OCI-LY7 (cell line): ENCODE results near the gene SPSB1. TPM values are rescaled to one million over a fixed set of nuclear protein-coding genes. Genes with fewer than 3 reads are reported as not detected.

Experiments used
- BruUV-seq: library from RNA; stranded (reverse); fragments of 400-500 nt; replicated peaks from 2 replicates; lab custom pipeline; 2021; lab: Mats Ljungman, UMichigan
- CTCF ChIA-PET: fragments of 300-600 bp; sonication (Branson Sonifier 250); formaldehyde crosslinking; loops from one replicate; lab custom pipeline; 2022; ENCODE audit warnings: antibody characterized with exemption; ENCODE audit not compliant: unreplicated experiment; lab: Charles Lee
- POLR2A ChIA-PET: fragments of 300-600 bp; sonication (Branson Sonifier 250); formaldehyde crosslinking; loops from one replicate; lab custom pipeline; 2022; ENCODE audit warnings: antibody characterized with exemption; lab: Charles Lee
- DNase-seq: peaks from one replicate; pipeline ENCODE4 v3.0.0-alpha.2; 2015; ENCODE audit warnings: low spot score
- H2AFZ ChIP-seq: fragments of 200-600 bp; sonication (generic), shearing (Covaris generic); 2 replicates; pipeline ENCODE4 v1.6.1; 2014; ENCODE audit warnings: mild to moderate bottlenecking, antibody characterized with exemption, low read length, moderate library complexity
- H3K27ac ChIP-seq: fragments of 200-600 bp; sonication (generic); 2 replicates; pipeline ENCODE4 v1.5.1; 2014; ENCODE audit warnings: mixed run types, low read depth, mild to moderate bottlenecking, moderate library complexity, low read length, inconsistent platforms; ENCODE audit not compliant: poor library complexity, severe bottlenecking
- H3K36me3 ChIP-seq: fragments of 200-600 bp; sonication (generic); 2 replicates; pipeline ENCODE4 v1.6.1; 2014; ENCODE audit warnings: mild to moderate bottlenecking, antibody characterized with exemption, low read length, moderate library complexity, mixed read lengths; ENCODE audit not compliant: insufficient read depth
- H3K4me1 ChIP-seq: fragments of 200-600 bp; sonication (generic); 2 replicates; pipeline ENCODE4 v1.5.1; 2014; ENCODE audit warnings: mild to moderate bottlenecking, low read length; ENCODE audit not compliant: insufficient read depth, poor library complexity, severe bottlenecking
- H3K4me2 ChIP-seq: fragments of 200-600 bp; sonication (generic); 2 replicates; pipeline ENCODE4 v1.6.1; 2014; ENCODE audit warnings: mild to moderate bottlenecking, low read length
- H3K4me3 ChIP-seq: fragments of 200-600 bp; sonication (generic); 2 replicates; pipeline ENCODE4 v1.5.1; 2014; ENCODE audit warnings: mild to moderate bottlenecking, low read depth, low read length; ENCODE audit not compliant: poor library complexity, severe bottlenecking
- H3K79me2 ChIP-seq: fragments of 200-600 bp; sonication (generic); 2 replicates; pipeline ENCODE4 v1.6.1; 2016; ENCODE audit warnings: low read depth, mild to moderate bottlenecking, low read length, moderate library complexity, mixed read lengths; ENCODE audit not compliant: insufficient read depth
- H3K9me2 ChIP-seq: fragments of 200-600 bp; sonication (generic); 2 replicates; pipeline ENCODE4 v1.6.1; 2016; ENCODE audit warnings: mild to moderate bottlenecking, low read length, mixed read lengths; ENCODE audit not compliant: insufficient read depth
- H3K9me3 ChIP-seq: fragments of 200-600 bp; sonication (generic); 2 replicates; pipeline ENCODE4 v1.6.1; 2014; ENCODE audit warnings: mild to moderate bottlenecking, mixed run types, low read length, mixed read lengths
- H4K20me1 ChIP-seq: fragments of 200-600 bp; sonication (generic); 2 replicates; pipeline ENCODE4 v1.6.1; 2014; ENCODE audit warnings: mild to moderate bottlenecking, antibody characterized with exemption, low read length, moderate library complexity, mixed read lengths; ENCODE audit not compliant: insufficient read depth
- CTCF ChIP-seq: fragments of 200-600 bp; sonication (generic); conservative IDR thresholded peaks from 2 replicates; pipeline ENCODE4 v1.5.1; 2014; ENCODE audit warnings: mild to moderate bottlenecking, antibody characterized with exemption, low read length, moderate library complexity, mixed read lengths
- EZH2phosphoT487 ChIP-seq: fragments of 200-600 bp; sonication (generic); IDR thresholded peaks from 2 replicates; pipeline ENCODE4 v1.6.1; 2018; ENCODE audit warnings: low read depth, borderline replicate concordance, mild to moderate bottlenecking, mixed run types, antibody characterized with exemption, low read length, moderate library complexity, mixed read lengths
- intact Hi-C: fragments of 100-400 bp; cut with micrococcal nuclease; formaldehyde crosslinking; loops from one replicate; pipeline ENCODE4 v1.10.0; 2022; ENCODE audit not compliant: unreplicated experiment
- total RNA-seq, 2 experiments: library from RNA; depleted of rRNA in 1 of 2; stranded (reverse); fragments of >200 nt in 1 of 2; shearing (Covaris generic) in 1 of 2; gene quantifications; 2 replicates each; pipeline ENCODE4 v1.2.3, GENCODE V29; 2014 to 2022

SPSB1 gene
- total RNA-seq, 2 experiments from 2014 or later = 1.2 to 14.0 TPM

DNA sequence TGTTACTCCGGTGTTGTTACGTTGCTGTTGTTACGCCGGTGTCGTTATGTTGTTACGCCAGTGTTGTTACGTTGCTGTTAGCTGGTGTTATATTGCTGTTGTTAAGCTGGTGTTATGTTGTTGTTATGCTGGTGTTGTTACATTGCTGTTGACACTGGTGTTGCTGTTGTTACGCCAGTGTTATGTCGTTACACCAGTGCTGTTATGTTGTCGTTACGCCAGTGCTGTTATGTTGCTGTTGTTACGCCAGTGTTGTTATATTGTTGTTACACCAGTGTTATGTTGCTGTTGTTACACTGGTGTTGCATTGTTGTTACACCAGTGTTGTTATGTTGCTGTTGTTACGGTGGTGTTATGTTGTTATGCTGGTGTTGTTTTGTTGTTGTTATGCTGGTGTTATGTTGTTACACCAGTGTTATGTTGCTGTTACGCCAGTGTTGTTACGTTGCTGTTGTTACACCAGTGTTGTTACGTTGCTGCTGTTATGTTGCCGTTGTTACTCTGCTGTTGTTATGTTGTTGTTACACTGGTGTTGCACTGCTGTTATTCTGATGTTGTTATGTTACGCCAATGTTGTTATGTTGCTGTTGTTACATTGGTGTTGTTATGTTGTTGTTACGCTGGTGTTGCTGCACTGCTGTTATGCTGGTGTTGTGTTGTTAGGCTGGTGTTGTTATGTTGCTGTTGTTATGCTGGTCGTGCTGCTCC lies 32.5 kb upstream of the SPSB1 start:
- POLR2A ChIA-PET = no interaction called here
- Histone ChIP-seq H3K27ac (no peak overlapping the region), H2AFZ (no peak overlapping the region), H3K4me1 (no peaks in the 10 kb centered on the region), H3K4me3 (no peak overlapping the region), H4K20me1 (no peaks in the 10 kb centered on the region), H3K9me2 (no peaks in the 10 kb centered on the region), H3K9me3 (peaks cover 18% of the 10 kb centered on the region), H3K36me3 (no peaks in the 10 kb centered on the region), H3K79me2 (no peaks in the 10 kb centered on the region), H3K4me2 (no peak overlapping the region)
- DNase-seq = no peak
- TF ChIP-seq EZH2phosphoT487 (no peak), CTCF (no peak)
- CTCF ChIA-PET = interaction anchor here (0.6 kb wide), 1 partner anchor 12 kb away, joined by 26 read pairs; no protein-coding TSS in a partner anchor
- BruUV-seq = no TSS peak
- intact Hi-C loops = no loop called here

- intact Hi-C loops = no loop called here
- TF ChIP-seq EZH2phosphoT487 = no peak
- no peak for TF ChIP-seq CTCF
- ChIA-PET POLR2A (no interaction called here), CTCF (no interaction called here)
- no peak overlapping the region for H3K4me3 ChIP-seq
- no peaks in the 10 kb centered on the region for H4K20me1 ChIP-seq
- H2AFZ ChIP-seq = no peak overlapping the region
- no peaks in the 10 kb centered on the region for H3K9me2 ChIP-seq
- H3K36me3 ChIP-seq = no peaks in the 10 kb centered on the region
- no peak overlapping the region for H3K27ac ChIP-seq
- no peaks in the 10 kb centered on the region for H3K4me1 ChIP-seq
- H3K9me3 ChIP-seq = peaks cover 18% of the 10 kb centered on the region
- no peak overlapping the region for H3K4me2 ChIP-seq
- no TSS peak for BruUV-seq
- no peaks in the 10 kb centered on the region for H3K79me2 ChIP-seq
- DNase-seq = no peak
Measured at GRCh38 chr1:9261496-9261895, 31.2 kb upstream of the SPSB1 start.
